Measurements from ENCODE around the gene RBM3.

RBM3 gene

GRCh38 chrX:48575642-48576041 lies 1.4 kb downstream of the RBM3 start:
- Histone ChIP-seq H3K9me3 (ENCODE audit: low read length) (no peaks in the 10 kb centered on the region), H3K4me1 (ENCODE audit: insufficient read depth, low read length, severe bottlenecking) (peaks cover 37% of the 10 kb centered on the region), H3K36me3 (ENCODE audit: insufficient read depth, low read length) (peaks cover 53% of the 10 kb centered on the region), H4K20me1 (ENCODE audit: insufficient read depth, low read length) (no peaks in the 10 kb centered on the region), H3K9ac (ENCODE audit: low read length) (peak overlapping the region; percentile 92), H3K4me2 (ENCODE audit: low read length) (peak overlapping the region; percentile 97), H3K4me3 (ENCODE audit: low read depth, low read length, poor library complexity, severe bottlenecking) (peak overlapping the region; percentile 85), H2AFZ (ENCODE audit: low read length) (no peak overlapping the region), H3K27me3 (ENCODE audit: insufficient read depth, low read length) (no peaks in the 10 kb centered on the region), H3K9me2 (ENCODE audit: low read depth, low read length) (no peaks in the 10 kb centered on the region), H3K79me2 (ENCODE audit: insufficient read depth, low read length) (peaks cover 4% of the 10 kb centered on the region; the same call in 1 of the 2 replicates), H3F3A (ENCODE audit: insufficient read depth, low read length) (peaks cover 5% of the 10 kb centered on the region), H3K27ac (ENCODE audit: low read depth, low read length, poor library complexity, severe bottlenecking) (peak overlapping the region; percentile 90)
- TF ChIP-seq EZH2 (IDR thresholded peaks at IDR 0.05; ENCODE audit: borderline replicate concordance, low read length) (no peak), CTCF (IDR thresholded peaks at IDR 0.05; ENCODE audit: low read length) (no peak)

- Histone ChIP-seq H3K9ac (ENCODE audit: low read length) (peak overlapping the region; percentile 92; the same call in 1 of the 2 replicates), H3K9me3 (ENCODE audit: low read length) (no peaks in the 10 kb centered on the region)
These were observed 1.8 kb downstream of the RBM3 start for GRCh38 chrX:48576108-48576507.

GRCh38 chrX:48578661-48579128 lies 4.4 kb downstream of the RBM3 start:
- Histone ChIP-seq H3K9me2 (ENCODE audit: low read depth, low read length) (no peaks in the 10 kb centered on the region), H3K4me3 (ENCODE audit: low read depth, low read length, poor library complexity, severe bottlenecking) (no peak overlapping the region), H3K36me3 (ENCODE audit: insufficient read depth, low read length) (peaks cover 53% of the 10 kb centered on the region), H3K4me1 (ENCODE audit: insufficient read depth, low read length, severe bottlenecking) (peaks cover 24% of the 10 kb centered on the region), H2AFZ (ENCODE audit: low read length) (no peak overlapping the region), H3F3A (ENCODE audit: insufficient read depth, low read length) (peaks cover 5% of the 10 kb centered on the region), H3K4me2 (ENCODE audit: low read length) (no peak overlapping the region), H3K79me2 (ENCODE audit: insufficient read depth, low read length) (peaks cover 4% of the 10 kb centered on the region; the same call in 1 of the 2 replicates), H3K9ac (ENCODE audit: low read length) (no peak overlapping the region), H3K9me3 (ENCODE audit: low read length) (no peaks in the 10 kb centered on the region), H4K20me1 (ENCODE audit: insufficient read depth, low read length) (no peaks in the 10 kb centered on the region), H3K27me3 (ENCODE audit: insufficient read depth, low read length) (no peaks in the 10 kb centered on the region), H3K27ac (ENCODE audit: low read depth, low read length, poor library complexity, severe bottlenecking) (no peak overlapping the region)
- TF ChIP-seq CTCF (IDR thresholded peaks at IDR 0.05; ENCODE audit: low read length) (no peak), EZH2 (IDR thresholded peaks at IDR 0.05; ENCODE audit: borderline replicate concordance, low read length) (no peak)

More at GRCh38 chrX:48576108-48576507, 1.8 kb downstream of the RBM3 start:
- TF ChIP-seq EZH2 (IDR thresholded peaks at IDR 0.05; ENCODE audit: borderline replicate concordance, low read length) = no peak
- no peak for TF ChIP-seq CTCF (IDR thresholded peaks at IDR 0.05; ENCODE audit: low read length)
- peaks cover 53% of the 10 kb centered on the region for H3K36me3 ChIP-seq (ENCODE audit: insufficient read depth, low read length)
- H3K79me2 ChIP-seq (ENCODE audit: insufficient read depth, low read length) = peaks cover 4% of the 10 kb centered on the region; the same call in 1 of the 2 replicates
- H2AFZ ChIP-seq (ENCODE audit: low read length) = no peak overlapping the region
- no peaks in the 10 kb centered on the region for H3K9me2 ChIP-seq (ENCODE audit: low read depth, low read length)
- peaks cover 33% of the 10 kb centered on the region for H3K4me1 ChIP-seq (ENCODE audit: insufficient read depth, low read length, severe bottlenecking)
- peaks cover 5% of the 10 kb centered on the region for H3F3A ChIP-seq (ENCODE audit: insufficient read depth, low read length)
- H3K4me2 ChIP-seq (ENCODE audit: low read length) = peak overlapping the region; percentile 97
- no peaks in the 10 kb centered on the region for H3K27me3 ChIP-seq (ENCODE audit: insufficient read depth, low read length)
- H4K20me1 ChIP-seq (ENCODE audit: insufficient read depth, low read length) = no peaks in the 10 kb centered on the region
- no peak overlapping the region for H3K27ac ChIP-seq (ENCODE audit: low read depth, low read length, poor library complexity, severe bottlenecking)
- peak overlapping the region; percentile 85 for H3K4me3 ChIP-seq (ENCODE audit: low read depth, low read length, poor library complexity, severe bottlenecking)

Data from OCI-LY1 (cell line).